WTC11 (cell line): ENCODE measurements around the gene GREB1. TPM values are rescaled to one million over a fixed set of nuclear protein-coding genes. Genes with fewer than 3 reads are reported as not detected.

ENCODE experiments used
- ATAC-seq: fragments of 200-7000 bp; cut with Tn5 transposase; 2 replicates; pipeline ENCODE4 v1.10.0; 2021; ENCODE audit warnings: mild to moderate bottlenecking, moderate library complexity
- CTCF ChIA-PET: fragments of 300-600 bp; sonication (Branson Sonifier 250); formaldehyde crosslinking; loops from one replicate; lab custom pipeline; 2021; ENCODE audit warnings: antibody characterized with exemption; lab: Charles Lee
- POLR2A ChIA-PET: fragments of 350-600 bp; sonication (Branson Sonifier 250); formaldehyde crosslinking; loops from one replicate; lab custom pipeline; 2021; ENCODE audit warnings: antibody characterized with exemption; lab: Charles Lee
- DNase-seq: peaks from one replicate; pipeline ENCODE4 v3.0.0; 2021; ENCODE audit warnings: low spot score
- H3K27ac Mint-ChIP-seq: 2 replicates; pipeline ENCODE4 v1.8.0; 2021; ENCODE audit warnings: mixed read lengths
- H3K27me3 Mint-ChIP-seq: 2 replicates; pipeline ENCODE4 v1.8.0; 2021; ENCODE audit warnings: low read depth, mild to moderate bottlenecking, moderate library complexity, mixed read lengths
- H3K36me3 Mint-ChIP-seq: 2 replicates; pipeline ENCODE4 v1.8.0; 2021; ENCODE audit warnings: mixed read lengths
- H3K4me1 Mint-ChIP-seq: 2 replicates; pipeline ENCODE4 v1.8.0; 2022; ENCODE audit warnings: mixed read lengths
- H3K4me3 Mint-ChIP-seq: 2 replicates; pipeline ENCODE4 v1.8.0; 2021; ENCODE audit warnings: mild to moderate bottlenecking, moderate library complexity, mixed read lengths
- H3K9me3 Mint-ChIP-seq: 2 replicates; pipeline ENCODE4 v1.8.0; 2021; ENCODE audit warnings: mixed read lengths
- ATF1 ChIP-seq: sonication (generic); formaldehyde crosslinking; IDR thresholded peaks from 2 replicates; pipeline ENCODE4 v1.8.1; 2023; ENCODE audit warnings: mild to moderate bottlenecking, moderate library complexity, missing genetic modification reagents
- FOXJ3 ChIP-seq: sonication (generic); formaldehyde crosslinking; IDR thresholded peaks from 2 replicates; pipeline ENCODE4 v1.9.0; 2021; ENCODE audit warnings: missing genetic modification reagents, mild to moderate bottlenecking, borderline replicate concordance
- GABPB1 ChIP-seq: sonication (generic); formaldehyde crosslinking; IDR thresholded peaks from 2 replicates; pipeline ENCODE4 v1.8.1; 2023; ENCODE audit warnings: mild to moderate bottlenecking, missing genetic modification reagents
- HMGA2 ChIP-seq: fragments of 250-450 bp; sonication (Bioruptor Pico); IDR thresholded peaks from 2 replicates; pipeline ENCODE4 v1.4.0; 2021; ENCODE audit warnings: mild to moderate bottlenecking, moderate library complexity
- HMGXB4 ChIP-seq: sonication (generic); formaldehyde crosslinking; IDR thresholded peaks from 2 replicates; pipeline ENCODE4 v1.8.1; 2023; ENCODE audit warnings: mild to moderate bottlenecking, moderate library complexity, missing genetic modification reagents
- IRF1 ChIP-seq: sonication (generic); formaldehyde crosslinking; IDR thresholded peaks from 2 replicates; pipeline ENCODE4 v1.8.0; 2023; ENCODE audit warnings: missing genetic modification reagents
- IRF2 ChIP-seq: sonication (generic); formaldehyde crosslinking; IDR thresholded peaks from 2 replicates; pipeline ENCODE4 v1.8.0; 2022; ENCODE audit warnings: low read depth, missing genetic modification reagents, borderline replicate concordance
- KAT7 ChIP-seq: sonication (generic); formaldehyde crosslinking; IDR thresholded peaks from 2 replicates; pipeline ENCODE4 v1.8.1; 2023; ENCODE audit warnings: missing genetic modification reagents, mild to moderate bottlenecking, borderline replicate concordance
- MXD4 ChIP-seq: fragments of 250-450 bp; sonication (Bioruptor Pico); IDR thresholded peaks from 2 replicates; pipeline ENCODE4 v1.8.0; 2021; ENCODE audit warnings: mild to moderate bottlenecking, moderate library complexity, borderline replicate concordance
- NFATC4 ChIP-seq: fragments of 250-450 bp; sonication (Bioruptor Pico); IDR thresholded peaks from 2 replicates; pipeline ENCODE4 v1.9.0; 2021; ENCODE audit warnings: mild to moderate bottlenecking
- RORB ChIP-seq: fragments of 250-450 bp; sonication (Bioruptor Pico); IDR thresholded peaks from 2 replicates; pipeline ENCODE4 v1.9.0; 2021; ENCODE audit warnings: mild to moderate bottlenecking
- SMAD3 ChIP-seq: sonication (generic); formaldehyde crosslinking; IDR thresholded peaks from 2 replicates; pipeline ENCODE4 v1.8.0; 2022; ENCODE audit warnings: missing genetic modification reagents, mild to moderate bottlenecking, borderline replicate concordance
- STAT6 ChIP-seq: sonication (generic); formaldehyde crosslinking; conservative IDR thresholded peaks from 2 replicates; pipeline ENCODE4 v1.8.1; 2023; ENCODE audit warnings: mild to moderate bottlenecking, low read depth, missing genetic modification reagents, moderate library complexity
- TCF7 ChIP-seq: sonication (generic); formaldehyde crosslinking; IDR thresholded peaks from 2 replicates; pipeline ENCODE4 v1.8.0; 2022; ENCODE audit warnings: mild to moderate bottlenecking, low read depth, missing genetic modification reagents, moderate library complexity
- ZNF138 ChIP-seq: sonication (generic); formaldehyde crosslinking; conservative IDR thresholded peaks from 2 replicates; pipeline ENCODE4 v1.8.1; 2022; ENCODE audit warnings: mild to moderate bottlenecking, moderate library complexity, missing genetic modification reagents
- ZNF281 ChIP-seq: sonication (generic); formaldehyde crosslinking; IDR thresholded peaks from 2 replicates; pipeline ENCODE4 v1.8.0; 2023; ENCODE audit warnings: mild to moderate bottlenecking, missing genetic modification reagents
- total RNA-seq: library from RNA; stranded (reverse); gene quantifications from 3 replicates; pipeline ENCODE4 v1.2.3, GENCODE V29; 2021
- TF ChIP-seq, protein P1 (sequence below): sonication (generic); formaldehyde crosslinking; IDR thresholded peaks from 2 replicates; pipeline ENCODE4 v1.8.1; 2022; ENCODE audit warnings: mild to moderate bottlenecking, moderate library complexity, missing genetic modification reagents
- TF ChIP-seq, protein P2 (sequence below): fragments of 250-450 bp; sonication (Bioruptor Pico); IDR thresholded peaks from 2 replicates; pipeline ENCODE4 v1.9.0; 2021; ENCODE audit warnings: mild to moderate bottlenecking
- TF ChIP-seq, protein P3 (sequence below): sonication (generic); formaldehyde crosslinking; IDR thresholded peaks from 2 replicates; pipeline ENCODE4 v1.8.1; 2022; ENCODE audit warnings: low read depth, missing genetic modification reagents, borderline replicate concordance
- TF ChIP-seq, protein P4 (sequence below): sonication (generic); formaldehyde crosslinking; IDR thresholded peaks from 2 replicates; pipeline ENCODE4 v1.8.1; 2022; ENCODE audit warnings: missing genetic modification reagents, borderline replicate concordance

The GREB1 gene
- total RNA-seq, 1 experiment from 2014 or later: 35.7 TPM

DNA sequence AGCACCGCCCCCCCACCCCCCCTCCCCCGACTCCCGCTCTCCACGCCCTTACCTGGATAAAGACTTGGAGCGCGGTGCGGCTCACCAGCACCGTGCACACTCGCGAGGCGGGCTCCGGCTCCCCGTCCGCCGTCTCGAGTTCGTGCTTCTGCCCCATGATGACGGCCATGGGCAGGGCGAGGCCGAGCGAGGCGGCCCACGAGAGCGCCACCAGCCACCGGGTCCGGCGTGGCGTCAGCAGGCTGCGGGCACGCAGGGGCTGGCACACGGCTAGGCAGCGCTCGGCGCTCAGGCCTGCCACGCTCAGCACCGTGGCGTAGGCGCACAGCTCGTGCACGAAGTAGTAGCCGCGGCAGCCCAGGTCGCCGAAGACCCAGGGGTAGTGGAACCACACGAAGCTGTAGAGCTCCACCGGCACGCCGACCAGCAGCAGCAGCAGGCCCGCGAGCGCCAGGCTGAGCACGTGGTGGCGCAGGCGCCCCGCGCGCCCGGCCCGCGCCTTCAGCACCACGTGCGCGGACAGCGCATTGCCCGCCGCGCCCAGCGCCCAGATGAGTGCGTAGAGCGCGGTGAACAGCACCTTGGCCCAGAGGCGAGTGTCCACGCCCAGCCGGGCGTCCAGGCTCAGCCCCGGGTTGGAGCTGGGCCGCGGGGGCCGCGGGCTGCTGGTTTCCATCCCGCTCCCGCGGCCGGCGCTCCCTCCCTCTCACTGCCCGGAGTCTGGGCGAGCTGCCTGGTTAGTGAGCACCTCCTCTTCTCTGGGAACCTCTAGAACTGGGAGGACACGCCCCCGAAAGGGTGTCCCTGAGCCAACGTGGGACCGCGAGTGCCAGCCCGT, 135.8 kb downstream of the GREB1 start, which contains the start of gene NTSR2 (continued):
- peak; percentile 97; the same call in 1 of the 2 replicates for TF ChIP-seq STAT6 (CRISPR knock-in tag)
- TF ChIP-seq ZNF281 (CRISPR knock-in tag): peak; percentile 95
- TF ChIP-seq, protein P1, sequence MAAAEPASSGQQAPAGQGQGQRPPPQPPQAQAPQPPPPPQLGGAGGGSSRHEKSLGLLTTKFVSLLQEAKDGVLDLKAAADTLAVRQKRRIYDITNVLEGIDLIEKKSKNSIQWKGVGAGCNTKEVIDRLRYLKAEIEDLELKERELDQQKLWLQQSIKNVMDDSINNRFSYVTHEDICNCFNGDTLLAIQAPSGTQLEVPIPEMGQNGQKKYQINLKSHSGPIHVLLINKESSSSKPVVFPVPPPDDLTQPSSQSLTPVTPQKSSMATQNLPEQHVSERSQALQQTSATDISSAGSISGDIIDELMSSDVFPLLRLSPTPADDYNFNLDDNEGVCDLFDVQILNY (CRISPR knock-in tag): peak; percentile 100
- TF ChIP-seq, protein P2, sequence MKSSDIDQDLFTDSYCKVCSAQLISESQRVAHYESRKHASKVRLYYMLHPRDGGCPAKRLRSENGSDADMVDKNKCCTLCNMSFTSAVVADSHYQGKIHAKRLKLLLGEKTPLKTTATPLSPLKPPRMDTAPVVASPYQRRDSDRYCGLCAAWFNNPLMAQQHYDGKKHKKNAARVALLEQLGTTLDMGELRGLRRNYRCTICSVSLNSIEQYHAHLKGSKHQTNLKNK: no peak
- peak; percentile 99 for TF ChIP-seq KAT7 (CRISPR knock-in tag)
- peak; percentile 94 for TF ChIP-seq GABPB1 (CRISPR knock-in tag)
- TF ChIP-seq NFATC4 (CRISPR knock-in tag): no peak
- TF ChIP-seq SMAD3 (CRISPR knock-in tag): peak; percentile 100
- TF ChIP-seq, protein P3, sequence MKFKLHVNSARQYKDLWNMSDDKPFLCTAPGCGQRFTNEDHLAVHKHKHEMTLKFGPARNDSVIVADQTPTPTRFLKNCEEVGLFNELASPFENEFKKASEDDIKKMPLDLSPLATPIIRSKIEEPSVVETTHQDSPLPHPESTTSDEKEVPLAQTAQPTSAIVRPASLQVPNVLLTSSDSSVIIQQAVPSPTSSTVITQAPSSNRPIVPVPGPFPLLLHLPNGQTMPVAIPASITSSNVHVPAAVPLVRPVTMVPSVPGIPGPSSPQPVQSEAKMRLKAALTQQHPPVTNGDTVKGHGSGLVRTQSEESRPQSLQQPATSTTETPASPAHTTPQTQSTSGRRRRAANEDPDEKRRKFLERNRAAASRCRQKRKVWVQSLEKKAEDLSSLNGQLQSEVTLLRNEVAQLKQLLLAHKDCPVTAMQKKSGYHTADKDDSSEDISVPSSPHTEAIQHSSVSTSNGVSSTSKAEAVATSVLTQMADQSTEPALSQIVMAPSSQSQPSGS (CRISPR knock-in tag): peak; percentile 87
- no peak for TF ChIP-seq HMGA2 (CRISPR knock-in tag)
- TF ChIP-seq IRF1 (CRISPR knock-in tag): peak; percentile 99
- TF ChIP-seq, all 79 proteins: peak for 58

- CTCF ChIA-PET: interaction anchor here (3.1 kb wide), 1 partner anchor 9 kb away, joined by 13 read pairs; no protein-coding TSS in a partner anchor
- TF ChIP-seq FOXJ3: no peak
- no peak for TF ChIP-seq HMGXB4
- TF ChIP-seq MXD4 (CRISPR knock-in tag): no peak
- no peak for TF ChIP-seq IRF2 (CRISPR knock-in tag)
- TF ChIP-seq RORB (CRISPR knock-in tag): no peak
- TF ChIP-seq ATF1 (CRISPR knock-in tag): no peak
- TF ChIP-seq TCF7: no peak
- TF ChIP-seq ZNF138 (CRISPR knock-in tag): no peak
- TF ChIP-seq, protein P4, sequence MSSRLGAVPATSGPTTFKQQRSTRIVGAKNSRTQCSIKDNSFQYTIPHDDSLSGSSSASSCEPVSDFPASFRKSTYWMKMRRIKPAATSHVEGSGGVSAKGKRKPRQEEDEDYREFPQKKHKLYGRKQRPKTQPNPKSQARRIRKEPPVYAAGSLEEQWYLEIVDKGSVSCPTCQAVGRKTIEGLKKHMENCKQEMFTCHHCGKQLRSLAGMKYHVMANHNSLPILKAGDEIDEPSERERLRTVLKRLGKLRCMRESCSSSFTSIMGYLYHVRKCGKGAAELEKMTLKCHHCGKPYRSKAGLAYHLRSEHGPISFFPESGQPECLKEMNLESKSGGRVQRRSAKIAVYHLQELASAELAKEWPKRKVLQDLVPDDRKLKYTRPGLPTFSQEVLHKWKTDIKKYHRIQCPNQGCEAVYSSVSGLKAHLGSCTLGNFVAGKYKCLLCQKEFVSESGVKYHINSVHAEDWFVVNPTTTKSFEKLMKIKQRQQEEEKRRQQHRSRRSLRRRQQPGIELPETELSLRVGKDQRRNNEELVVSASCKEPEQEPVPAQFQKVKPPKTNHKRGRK (CRISPR knock-in tag): no peak
Measured at GRCh38 chr2:11672407-11672806, 138.6 kb downstream of the GREB1 start.

More at GRCh38 chr2:11672407-11672806, 138.6 kb downstream of the GREB1 start:
- no peak overlapping the region for H3K4me3 Mint-ChIP-seq
- H3K27me3 Mint-ChIP-seq: peaks cover 32% of the 10 kb centered on the region
- DNase-seq (no peak), ATAC-seq (no peak)
- H3K36me3 Mint-ChIP-seq: no peaks in the 10 kb centered on the region
- POLR2A ChIA-PET: interaction anchor here (0.6 kb wide), 1 partner anchor 208 kb away, joined by 4 read pairs; no protein-coding TSS in a partner anchor
- H3K27ac Mint-ChIP-seq: no peak overlapping the region
- peaks cover 21% of the 10 kb centered on the region for H3K4me1 Mint-ChIP-seq
- no peaks in the 10 kb centered on the region for H3K9me3 Mint-ChIP-seq
